Ovary (tissue), 3 donors: ENCODE measurements around the gene ZNF358.

Source experiments
- EP300 ChIP-seq: sonication (generic); formaldehyde crosslinking; IDR thresholded peaks from one replicate; pipeline ENCODE4 v1.6.1; 2017; ENCODE audit warnings: antibody characterized with exemption
- POLR2A ChIP-seq: fragments of 450-650 bp; IDR thresholded peaks from one replicate; pipeline ENCODE4 v1.6.1; 2017; ENCODE audit warnings: antibody characterized with exemption, mild to moderate bottlenecking, moderate library complexity
- TF ChIP-seq, protein P1 (sequence below), 3 donors: fragments of 450-650 bp in 2 of 3; fragments of 200-600 bp in 1 of 3; IDR thresholded peaks; one replicate each; pipeline versions ENCODE4 v1.5.1 to v1.8.0; 2016 to 2022; ENCODE audit warnings: antibody characterized with exemption in 3 of 3, mild to moderate bottlenecking in 1 of 3
- donor health status: DM: no; HTN: no; CAD: no.

DNA sequence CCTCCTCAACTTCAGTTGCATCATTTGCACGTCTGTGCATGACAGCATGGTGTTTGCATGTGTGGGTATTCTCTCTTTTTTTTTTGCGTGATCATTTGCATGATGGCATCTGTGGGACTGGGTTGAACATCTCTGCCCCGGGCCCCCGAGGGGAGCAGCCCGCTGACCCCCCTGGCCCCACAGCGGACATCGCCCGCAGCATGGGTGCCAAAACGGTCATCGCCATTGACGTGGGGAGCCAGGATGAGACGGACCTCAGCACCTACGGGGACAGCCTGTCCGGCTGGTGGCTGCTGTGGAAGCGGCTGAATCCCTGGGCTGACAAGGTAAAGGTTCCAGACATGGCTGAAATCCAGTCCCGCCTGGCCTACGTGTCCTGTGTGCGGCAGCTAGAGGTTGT lies 42.8 kb downstream of the ZNF358 start:
- TF ChIP-seq, protein P1, sequence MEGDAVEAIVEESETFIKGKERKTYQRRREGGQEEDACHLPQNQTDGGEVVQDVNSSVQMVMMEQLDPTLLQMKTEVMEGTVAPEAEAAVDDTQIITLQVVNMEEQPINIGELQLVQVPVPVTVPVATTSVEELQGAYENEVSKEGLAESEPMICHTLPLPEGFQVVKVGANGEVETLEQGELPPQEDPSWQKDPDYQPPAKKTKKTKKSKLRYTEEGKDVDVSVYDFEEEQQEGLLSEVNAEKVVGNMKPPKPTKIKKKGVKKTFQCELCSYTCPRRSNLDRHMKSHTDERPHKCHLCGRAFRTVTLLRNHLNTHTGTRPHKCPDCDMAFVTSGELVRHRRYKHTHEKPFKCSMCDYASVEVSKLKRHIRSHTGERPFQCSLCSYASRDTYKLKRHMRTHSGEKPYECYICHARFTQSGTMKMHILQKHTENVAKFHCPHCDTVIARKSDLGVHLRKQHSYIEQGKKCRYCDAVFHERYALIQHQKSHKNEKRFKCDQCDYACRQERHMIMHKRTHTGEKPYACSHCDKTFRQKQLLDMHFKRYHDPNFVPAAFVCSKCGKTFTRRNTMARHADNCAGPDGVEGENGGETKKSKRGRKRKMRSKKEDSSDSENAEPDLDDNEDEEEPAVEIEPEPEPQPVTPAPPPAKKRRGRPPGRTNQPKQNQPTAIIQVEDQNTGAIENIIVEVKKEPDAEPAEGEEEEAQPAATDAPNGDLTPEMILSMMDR (IDR thresholded peaks at IDR 0.05): no peak
- TF ChIP-seq EP300: no peak
- no peak for TF ChIP-seq POLR2A
